ENCODE data around the gene WDR73. TPM values are rescaled to one million over a fixed set of nuclear protein-coding genes. Genes with fewer than 3 reads are reported as not detected.

WDR73 gene
- 22.0 and 23.8 TPM in 2 replicates for total RNA-seq

GRCh38 chr15:84653910-84654688, at the start of gene WDR73:
Gene WDR73 (minus strand): TSS chr15:84654283. CDS start chr15:84654274, 9 bp downstream.

GRCh38 chr15:84658080-84658787, 4.2 kb upstream of the WDR73 start, which contains the start of gene NMB:
Gene NMB (minus strand): TSS chr15:84658199. CDS start chr15:84658152, 47 bp downstream.

GRCh38 chr15:84600687-84601554, 53.2 kb downstream of the WDR73 start, which contains the start of gene ZSCAN2:
Gene ZSCAN2 (plus strand): TSS chr15:84601009. CDS start chr15:84603928, 2,919 bp downstream.

Other genes with a start within 250 kb of the WDR73 start
- 8.0 and 11.6 TPM in 2 replicates for gene ZSCAN2, start 53.3 kb downstream of the WDR73 start, total RNA-seq
- 1.8 and 2.4 TPM in 2 replicates for gene NMB, start 3.9 kb upstream of the WDR73 start, total RNA-seq
- 296 and 301 TPM in 2 replicates for gene SEC11A, start 61.9 kb upstream of the WDR73 start, total RNA-seq
- 1.8 and 3.1 TPM in 2 replicates for gene ZNF592, start 94.3 kb upstream of the WDR73 start, total RNA-seq
- gene ALPK3, start 163.1 kb upstream of the WDR73 start, total RNA-seq: under 0.01 and 0.37 TPM in 2 replicates
- not detected in 2 replicates for gene SLC28A1, start 230.4 kb upstream of the WDR73 start, total RNA-seq

Data from smooth muscle cell of bladder (primary cell).